H1 (cell line): Measurements from ENCODE around the gene SLC4A7. TPM values are rescaled to one million over a fixed set of nuclear protein-coding genes. Genes with fewer than 3 reads are reported as not detected.

Experiments
- CEBPB ChIP-seq: IDR thresholded peaks from 2 replicates; pipeline ENCODE4 v1.6.1; 2012; ENCODE audit warnings: low read depth, low read length
- CHD7 ChIP-seq: fragments of 300-600 bp; sonication (generic); IDR thresholded peaks from 2 replicates; pipeline ENCODE4 v1.7.1; 2012; ENCODE audit warnings: low read length, moderate library complexity, mild to moderate bottlenecking, inconsistent platforms; ENCODE audit not compliant: insufficient replicate concordance
- FOSL1 ChIP-seq: IDR thresholded peaks from 2 replicates; pipeline ENCODE4 v1.6.1; 2011; ENCODE audit warnings: mild to moderate bottlenecking, low read depth, low read length, moderate library complexity; ENCODE audit not compliant: insufficient read depth
- PHF8 ChIP-seq: fragments of 200-600 bp; sonication (generic); conservative IDR thresholded peaks from 2 replicates; pipeline ENCODE4 v1.7.1; 2012; ENCODE audit warnings: low read depth, mild to moderate bottlenecking, inconsistent platforms, low read length, moderate library complexity
- RXRA ChIP-seq: IDR thresholded peaks from 2 replicates; pipeline ENCODE4 v1.6.1; 2011; ENCODE audit warnings: low read depth, mild to moderate bottlenecking, low read length, moderate library complexity; ENCODE audit not compliant: insufficient read depth
- SP4 ChIP-seq: IDR thresholded peaks from 2 replicates; pipeline ENCODE4 v1.6.1; 2012; ENCODE audit warnings: low read length, inconsistent platforms
- TAF1 ChIP-seq: IDR thresholded peaks from 2 replicates; pipeline ENCODE4 v1.6.1; 2011; ENCODE audit warnings: mild to moderate bottlenecking, low read depth, low read length
- TAF7 ChIP-seq: optimal IDR thresholded peaks from 2 replicates; pipeline ENCODE3; 2011; ENCODE audit warnings: low read depth, mild to moderate bottlenecking, inconsistent platforms, low read length, moderate library complexity, borderline replicate concordance
- TCF12 ChIP-seq: IDR thresholded peaks from 2 replicates; pipeline ENCODE4 v1.6.1; 2011; ENCODE audit warnings: low read depth, mild to moderate bottlenecking, low read length
- polyA plus RNA-seq, 7 experiments: library from polyadenylated mRNA; depleted of rRNA in 3 of 7; stranded (reverse) in 5 of 7; unstranded in 2 of 7; fragments of >200 nt in 5 of 7; fragments of 200-250 nt in 2 of 7; gene quantifications; 1 replicate in 5 of 7; 2 replicates in 1 of 7; 4 replicates in 1 of 7; pipeline versions ENCODE4 v1.2.1 to v1.2.3, GENCODE V29; 2011 to 2013; ENCODE audit warnings: missing spikeins in 2 of 7, mixed read lengths in 2 of 7
- total RNA-seq: library from RNA; stranded (reverse); fragmentation: NEBNext Ultra II Directional; extraction: Animal tissue kit (Norgen Biotek cat#: 25700); gene quantifications from 2 replicates; pipeline ENCODE4 v1.2.1, GENCODE V29; 2021

Gene SLC4A7
- total and polyA plus RNA-seq, 2 of the 8 experiments (the other 6 are each of a cell fraction or from before 2014, with no cell fraction given), result 14.9 to 70.5 TPM

GRCh38 chr3:27484015-27484844 lies at the start of gene SLC4A7 (continued):
- TF ChIP-seq CHD7 (no peak), TAF1 (peak; percentile 96), PHF8 (peak; percentile 75), RXRA (no peak), TAF7 (peak; percentile 94), FOSL1 (no peak), TCF12 (no peak), SP4 (peak; percentile 86), CEBPB (no peak)
